GM12872 (cell line): ENCODE data around the gene BANP.

Source experiments
- CTCF ChIP-seq: IDR thresholded peaks from 3 replicates; pipeline ENCODE4 v1.5.1; 2011; ENCODE audit warnings: low read depth, mild to moderate bottlenecking, low read length, moderate library complexity; ENCODE audit not compliant: insufficient read depth

Gene BANP

GRCh38 chr16:87919681-87919994 is 31.6 kb upstream of the BANP start:
- TF ChIP-seq CTCF, result no peak

GRCh38 chr16:87921236-87921773 is 29.9 kb upstream of the BANP start:
- TF ChIP-seq CTCF, result no peak

GRCh38 chr16:87922250-87922871 is 28.9 kb upstream of the BANP start:
- no peak for TF ChIP-seq CTCF

- no peak for TF ChIP-seq CTCF
Observed at GRCh38 chr16:87924041-87924810, 27.0 kb upstream of the BANP start.

- TF ChIP-seq CTCF, result no peak
Observed at GRCh38 chr16:87924811-87925670, 26.2 kb upstream of the BANP start.

- TF ChIP-seq CTCF, result no peak
Observed at GRCh38 chr16:87926246-87927194, 24.7 kb upstream of the BANP start.
